Neural crest cell (in vitro differentiated cells): ENCODE measurements around the gene UBE2M. TPM values are rescaled to one million over a fixed set of nuclear protein-coding genes. Genes with fewer than 3 reads are reported as not detected.

Experiments used
- DNase-seq: peaks from one replicate; pipeline ENCODE4 v3.0.0; 2021; ENCODE audit warnings: low read depth, mixed read lengths, low spot score
- H3K27ac Mint-ChIP-seq: one replicate; pipeline ENCODE4 v1.8.0; 2021; ENCODE audit warnings: mild to moderate bottlenecking, mixed read lengths; ENCODE audit not compliant: unreplicated experiment
- H3K27me3 Mint-ChIP-seq: 2 replicates; pipeline ENCODE4 v1.8.0; 2021; ENCODE audit warnings: low read depth, mild to moderate bottlenecking, mixed read lengths
- H3K36me3 Mint-ChIP-seq: 2 replicates; pipeline ENCODE4 v1.8.0; 2021; ENCODE audit warnings: low read depth, mild to moderate bottlenecking, mixed read lengths
- H3K4me1 Mint-ChIP-seq: 2 replicates; pipeline ENCODE4 v1.8.0; 2021; ENCODE audit warnings: mixed read lengths
- H3K4me3 Mint-ChIP-seq: one replicate; pipeline ENCODE4 v1.8.0; 2021; ENCODE audit warnings: mild to moderate bottlenecking, mixed read lengths
- H3K9me3 Mint-ChIP-seq: 2 replicates; pipeline ENCODE4 v1.8.0; 2021; ENCODE audit warnings: mixed read lengths
- CTCF ChIP-seq: fragments of 200-600 bp; sonication (generic); conservative IDR thresholded peaks from 2 replicates; pipeline ENCODE4 v1.5.0; 2021; ENCODE audit warnings: antibody characterized with exemption, mild to moderate bottlenecking
- total RNA-seq: library from RNA; stranded (reverse); gene quantifications from 2 replicates; pipeline ENCODE4 v1.2.1, GENCODE V29; 2021

Gene UBE2M
- total RNA-seq, 1 donor from 2014 or later, result 113 TPM

DNA sequence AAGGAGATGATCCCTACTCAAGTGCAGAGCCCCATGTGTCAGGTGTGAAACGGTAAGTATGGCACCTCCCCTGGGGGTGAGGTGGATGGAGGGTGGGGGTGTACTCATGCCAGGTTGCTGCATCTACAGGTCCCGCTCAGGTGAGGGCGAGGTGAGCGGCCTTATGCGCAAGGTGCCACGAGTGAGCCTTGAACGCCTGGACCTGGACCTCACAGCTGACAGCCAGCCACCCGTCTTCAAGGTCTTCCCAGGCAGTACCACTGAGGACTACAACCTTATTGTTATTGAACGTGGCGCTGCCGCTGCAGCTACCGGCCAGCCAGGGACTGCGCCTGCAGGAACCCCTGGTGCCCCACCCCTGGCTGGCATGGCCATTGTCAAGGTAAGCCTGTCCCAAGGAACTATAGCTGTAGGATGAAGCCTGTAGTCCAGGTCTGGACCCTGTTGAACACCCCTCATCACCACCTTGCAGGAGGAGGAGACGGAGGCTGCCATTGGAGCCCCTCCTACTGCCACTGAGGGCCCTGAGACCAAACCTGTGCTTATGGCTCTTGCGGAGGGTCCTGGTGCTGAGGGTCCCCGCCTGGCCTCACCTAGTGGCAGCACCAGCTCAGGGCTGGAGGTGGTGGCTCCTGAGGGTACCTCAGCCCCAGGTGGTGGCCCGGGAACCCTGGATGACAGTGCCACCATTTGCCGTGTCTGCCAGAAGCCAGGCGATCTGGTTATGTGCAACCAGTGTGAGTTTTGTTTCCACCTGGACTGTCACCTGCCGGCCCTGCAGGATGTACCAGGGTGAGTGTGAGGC is 9.3 kb downstream of the UBE2M start:
- H3K36me3 Mint-ChIP-seq, result peaks cover 44% of the 10 kb centered on the region

GRCh38 chr19:58547323-58548312 is 10.8 kb downstream of the UBE2M start:
- Mint-ChIP-seq H3K27ac (no peak overlapping the region), H3K27me3 (peaks cover 28% of the 10 kb centered on the region), H3K36me3 (peaks cover 36% of the 10 kb centered on the region), H3K4me3 (peak overlapping the region; percentile 95), H3K4me1 (peaks cover 42% of the 10 kb centered on the region), H3K9me3 (no peaks in the 10 kb centered on the region)
- no peak for TF ChIP-seq CTCF
- no peak for DNase-seq

More for the DNA sequence above, 9.3 kb downstream of the UBE2M start:
- Mint-ChIP-seq H3K27ac (no peak overlapping the region), H3K4me3 (peak overlapping the region; percentile 74), H3K27me3 (peaks cover 26% of the 10 kb centered on the region), H3K9me3 (no peaks in the 10 kb centered on the region), H3K4me1 (peaks cover 46% of the 10 kb centered on the region)
- no peak for DNase-seq
- no peak for TF ChIP-seq CTCF

- Mint-ChIP-seq H3K9me3 (no peaks in the 10 kb centered on the region), H3K4me1 (peaks cover 33% of the 10 kb centered on the region), H3K4me3 (peak overlapping the region; percentile 95), H3K27ac (peak overlapping the region; percentile 92), H3K36me3 (peaks cover 29% of the 10 kb centered on the region), H3K27me3 (peaks cover 36% of the 10 kb centered on the region)
- TF ChIP-seq CTCF, result no peak
- DNase-seq, result no peak
Observed at GRCh38 chr19:58546019-58546530, 12.3 kb downstream of the UBE2M start.

DNA sequence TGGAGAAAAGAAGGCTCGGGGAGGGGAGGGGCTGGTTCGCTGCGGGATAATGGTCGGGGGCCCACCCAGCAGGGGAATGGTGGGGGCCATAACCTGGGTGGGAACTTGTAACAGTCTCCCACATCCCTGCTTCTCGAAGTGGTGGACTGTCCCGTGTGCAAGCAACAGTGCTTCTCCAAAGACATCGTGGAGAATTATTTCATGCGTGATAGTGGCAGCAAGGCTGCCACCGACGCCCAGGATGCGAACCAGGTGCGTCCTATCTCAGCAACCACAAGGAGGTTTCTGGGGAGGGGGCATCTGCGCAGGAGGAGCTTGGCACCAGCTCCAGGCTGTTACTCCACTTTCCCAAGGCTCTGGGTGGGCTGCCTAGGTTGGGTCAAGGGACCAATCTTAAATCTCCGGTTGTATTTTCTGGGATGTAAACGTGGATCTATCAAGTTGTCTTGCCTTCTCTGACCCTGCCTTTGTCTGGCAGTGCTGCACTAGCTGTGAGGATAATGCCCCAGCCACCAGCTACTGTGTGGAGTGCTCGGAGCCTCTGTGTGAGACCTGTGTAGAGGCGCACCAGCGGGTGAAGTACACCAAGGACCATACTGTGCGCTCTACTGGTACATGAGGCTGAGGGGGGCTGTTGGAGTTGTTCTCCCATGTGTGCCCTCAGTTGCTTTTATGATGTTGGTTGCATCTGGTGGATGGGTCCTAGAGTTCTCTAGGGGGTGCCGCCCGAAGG is 13.0 kb downstream of the UBE2M start:
- no peak for DNase-seq
- H3K9me3 Mint-ChIP-seq, result no peaks in the 10 kb centered on the region
- peaks cover 30% of the 10 kb centered on the region for H3K4me1 Mint-ChIP-seq

More for the DNA sequence above, 13.0 kb downstream of the UBE2M start:
- peak overlapping the region; percentile 95 for H3K4me3 Mint-ChIP-seq
- no peak for TF ChIP-seq CTCF
- H3K27ac Mint-ChIP-seq, result peak overlapping the region; percentile 92
- H3K36me3 Mint-ChIP-seq, result peaks cover 27% of the 10 kb centered on the region
- H3K27me3 Mint-ChIP-seq, result peaks cover 38% of the 10 kb centered on the region
